Stimulated activated CD8-positive, alpha-beta memory T cell treated with anti-CD3 and anti-CD28 coated beads, Interleukin-15, amount 100 ng/mL, for 4 hours (primary cell): ENCODE data around the gene PRMT3.
"Not testable (repeated sequence)": the region's sequence is repeated elsewhere in the genome, so short reads cannot be mapped to it uniquely, and the experiment has no call there.

Experiments
- DNase-seq, 2 donors: peaks; one replicate each; pipeline ENCODE4 v3.0.0-alpha.2; 2020; ENCODE audit warnings: low read depth in 2 of 2

Gene PRMT3

DNA sequence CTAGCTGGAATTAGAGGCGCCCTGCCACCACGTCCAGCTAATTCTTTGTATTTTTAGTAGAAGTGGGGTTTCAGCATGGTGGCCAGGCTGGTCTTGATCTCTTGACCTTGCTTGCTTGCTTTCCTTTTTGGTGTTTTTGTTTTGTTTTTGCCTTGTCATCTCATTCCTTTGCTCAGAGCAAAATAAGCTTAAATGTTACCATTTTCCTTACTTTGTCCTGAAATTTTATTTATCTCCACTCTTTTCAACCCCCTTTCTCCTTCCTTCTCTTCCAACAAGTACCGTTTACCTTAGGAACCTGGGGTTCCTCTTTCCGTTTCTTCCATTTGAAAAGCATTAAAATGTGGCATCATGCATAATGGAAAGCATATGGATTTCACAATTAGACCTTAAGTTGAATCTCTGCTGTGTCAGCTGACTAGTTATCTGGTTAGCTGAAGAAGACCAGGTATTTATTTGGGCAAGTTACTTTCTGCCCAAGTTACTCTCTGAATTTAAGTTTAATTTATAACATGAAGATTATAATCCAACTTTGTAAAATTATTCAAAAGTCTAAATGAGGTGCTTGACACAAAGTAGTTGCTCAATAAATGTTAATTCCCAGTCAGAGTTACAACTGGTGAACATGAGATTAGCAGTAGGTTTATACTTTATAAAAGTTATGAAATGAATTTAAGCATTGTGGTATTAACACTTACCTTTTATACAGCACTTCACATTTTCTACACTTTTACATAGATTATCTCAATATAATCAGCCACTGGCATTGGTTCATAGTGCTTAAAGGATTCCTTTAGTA lies 69.7 kb downstream of the PRMT3 start:
- no peak for DNase-seq

DNA sequence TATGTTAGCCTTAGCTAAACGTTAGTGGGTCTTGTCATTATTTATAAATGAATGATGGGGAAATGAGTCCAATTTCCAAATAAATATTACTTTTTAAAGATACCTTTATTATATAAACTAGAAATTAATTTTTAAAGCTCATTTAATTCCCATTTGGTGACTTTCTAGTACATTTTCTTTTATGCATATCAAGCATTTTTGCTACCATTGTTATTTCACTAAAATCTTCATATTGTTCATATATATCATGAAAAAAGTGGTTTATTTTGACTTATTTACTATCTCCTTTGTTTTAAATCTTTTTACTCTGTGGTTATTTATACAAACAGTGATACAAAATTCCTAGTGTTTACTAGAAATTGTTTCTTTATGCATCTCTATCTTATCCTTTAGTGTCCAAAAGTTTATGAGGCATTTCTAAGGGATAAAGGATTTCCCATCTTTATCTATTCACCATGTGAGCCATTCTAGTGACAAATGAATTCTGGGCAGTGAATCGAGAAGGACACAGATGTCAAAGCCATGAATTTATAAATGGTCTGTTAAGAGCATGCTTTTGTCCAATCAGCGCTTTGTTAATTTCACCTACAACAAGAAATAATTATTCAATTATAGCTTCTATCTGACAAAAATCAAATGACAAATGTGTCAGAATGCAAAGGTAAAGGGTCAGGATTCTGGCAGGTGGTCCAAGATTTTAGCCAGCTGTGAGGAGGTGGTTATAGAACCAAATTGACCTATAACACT lies 70.6 kb downstream of the PRMT3 start:
- no peak for DNase-seq

DNA sequence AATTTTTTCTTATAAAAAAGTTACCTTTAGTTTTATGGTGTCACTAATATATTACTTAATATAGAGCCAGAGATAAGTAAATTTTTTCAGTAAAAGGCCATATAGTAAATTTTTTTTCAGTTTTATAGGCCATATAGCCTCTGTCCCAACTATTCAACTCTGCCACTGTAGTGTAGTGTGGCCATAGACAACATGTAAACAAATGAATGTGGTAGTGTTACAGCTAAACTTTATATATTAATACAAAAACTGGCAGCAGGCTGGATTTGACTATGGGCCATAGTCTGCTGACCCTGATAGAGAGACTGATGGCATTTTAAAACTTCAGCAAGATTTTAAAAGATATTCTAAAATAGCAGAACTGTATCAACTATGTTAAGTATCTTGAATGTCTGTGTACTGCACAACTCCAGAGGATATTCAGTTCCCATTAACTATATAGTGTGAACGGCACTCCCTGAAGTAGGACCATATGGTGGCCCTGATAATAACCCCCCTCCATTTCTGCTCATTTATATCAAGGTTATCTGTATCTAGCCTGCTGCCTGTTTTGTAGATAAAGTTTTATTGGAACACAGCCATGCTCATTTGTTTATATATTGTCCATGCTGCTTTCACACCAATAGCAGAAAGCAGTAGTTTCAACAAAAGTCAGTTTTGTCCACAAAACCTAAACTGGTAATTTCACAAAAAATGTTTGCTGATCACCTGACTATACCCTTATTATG lies 71.6 kb downstream of the PRMT3 start:
- DNase-seq, result no peak

DNA sequence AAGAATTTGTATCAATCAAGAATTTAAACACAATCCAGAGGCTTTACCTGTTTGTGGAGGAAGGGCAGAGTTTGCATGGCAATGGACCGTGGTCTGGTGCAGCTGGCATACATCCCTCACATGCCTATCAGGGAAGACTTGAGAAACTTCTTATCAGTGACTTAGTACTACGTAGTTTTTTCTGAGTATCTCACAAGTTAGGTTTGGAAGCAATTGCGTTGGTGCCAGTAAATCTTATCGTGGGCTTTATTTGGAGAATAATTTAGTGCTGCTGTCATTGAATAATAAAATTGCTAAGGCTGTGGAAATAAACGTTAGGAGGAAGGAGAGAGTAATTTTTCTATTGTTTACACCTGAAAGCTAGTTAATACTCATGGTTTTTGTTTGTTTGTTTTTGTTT lies 72.3 kb downstream of the PRMT3 start:
- DNase-seq, result no peak

DNA sequence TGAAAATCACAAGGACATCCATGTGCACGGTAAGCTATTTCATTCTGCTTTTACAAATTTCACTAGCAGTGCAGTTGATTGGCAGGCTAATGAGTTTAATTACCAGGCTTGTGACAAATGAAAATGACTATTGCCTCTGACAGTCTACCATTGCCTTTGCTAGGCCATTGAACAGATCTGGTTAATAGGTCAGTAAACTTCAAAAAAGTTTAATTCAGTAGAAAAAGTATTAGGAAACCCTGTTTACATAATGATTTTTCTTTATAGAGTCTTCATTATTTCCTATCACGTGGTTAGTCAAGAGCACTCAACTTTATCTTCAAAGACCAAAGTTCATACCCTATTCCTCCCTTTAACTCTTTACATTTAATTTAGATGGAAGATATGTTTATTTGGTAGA lies 77.0 kb downstream of the PRMT3 start:
- no peak for DNase-seq

DNA sequence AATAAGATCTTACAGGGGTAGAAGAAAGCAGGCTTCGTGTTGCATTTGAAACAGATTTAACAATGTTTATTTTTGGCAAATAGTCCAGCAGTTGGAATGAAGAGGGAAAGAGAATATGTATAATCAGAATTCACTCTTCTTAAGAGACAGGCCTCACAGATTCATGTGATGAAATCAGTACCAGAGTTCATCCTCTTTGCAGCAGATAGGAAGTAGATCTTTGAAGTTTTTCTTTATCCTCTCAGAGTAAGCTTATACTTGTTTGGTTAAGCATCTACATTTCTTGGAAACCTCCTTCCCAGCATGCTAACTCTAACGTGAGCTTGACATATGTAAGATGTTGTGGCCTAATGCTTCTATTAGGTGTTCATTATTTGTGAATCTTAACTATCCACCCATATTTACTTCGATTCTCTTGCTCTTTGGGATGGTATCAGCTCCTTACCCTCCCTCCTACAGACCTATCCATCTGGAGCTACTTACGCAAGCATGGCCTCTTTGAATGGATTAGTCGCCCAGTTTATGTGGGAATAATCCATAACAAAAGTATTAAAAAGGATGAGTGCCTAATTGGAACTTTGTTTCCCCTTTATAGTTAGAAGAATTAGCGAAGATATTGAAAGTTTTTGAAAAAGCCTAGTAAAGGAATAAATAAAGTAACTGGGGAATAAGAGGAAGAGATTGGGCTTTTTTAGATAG lies 80.1 kb downstream of the PRMT3 start:
- DNase-seq, result no peak

DNA sequence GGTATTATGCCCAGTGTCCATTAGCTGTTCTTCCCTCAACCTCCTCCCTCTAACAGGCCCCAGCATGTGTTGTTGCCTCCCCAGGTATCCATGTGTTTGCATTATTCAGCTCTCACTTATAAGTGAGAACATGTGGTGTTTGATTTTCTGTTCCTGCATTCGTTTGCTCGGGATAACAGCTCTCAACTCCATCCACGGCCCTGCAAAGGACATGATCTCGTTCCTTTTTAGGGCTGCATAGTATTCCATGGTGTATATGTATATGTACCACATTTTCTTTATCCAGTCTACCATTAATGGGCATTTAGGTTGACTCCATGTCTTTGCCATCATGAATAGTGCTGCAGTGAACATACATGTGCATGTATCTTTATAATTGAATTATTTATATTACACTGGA lies 82.8 kb downstream of the PRMT3 start:
- no peak for DNase-seq

DNA sequence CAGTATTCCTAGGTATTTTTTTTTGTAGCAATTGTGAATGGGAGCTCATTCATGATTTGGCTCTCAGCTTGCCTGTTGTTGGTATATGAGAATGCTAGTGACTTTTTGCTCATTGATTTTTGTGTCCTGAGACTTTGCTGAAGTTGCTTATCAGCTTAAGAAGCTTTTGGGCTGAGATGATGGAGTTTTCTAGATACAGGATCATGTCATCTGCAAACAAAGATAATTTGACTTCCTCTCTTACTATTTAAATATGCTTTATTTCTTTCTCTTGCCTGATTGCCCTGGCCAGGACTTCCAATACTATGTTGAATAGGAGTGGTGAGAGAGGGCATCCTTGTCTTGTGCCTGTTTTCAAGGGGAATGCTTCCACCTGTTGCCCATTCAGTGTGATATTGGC lies 84.4 kb downstream of the PRMT3 start:
- not testable (repeated sequence) for DNase-seq

DNA sequence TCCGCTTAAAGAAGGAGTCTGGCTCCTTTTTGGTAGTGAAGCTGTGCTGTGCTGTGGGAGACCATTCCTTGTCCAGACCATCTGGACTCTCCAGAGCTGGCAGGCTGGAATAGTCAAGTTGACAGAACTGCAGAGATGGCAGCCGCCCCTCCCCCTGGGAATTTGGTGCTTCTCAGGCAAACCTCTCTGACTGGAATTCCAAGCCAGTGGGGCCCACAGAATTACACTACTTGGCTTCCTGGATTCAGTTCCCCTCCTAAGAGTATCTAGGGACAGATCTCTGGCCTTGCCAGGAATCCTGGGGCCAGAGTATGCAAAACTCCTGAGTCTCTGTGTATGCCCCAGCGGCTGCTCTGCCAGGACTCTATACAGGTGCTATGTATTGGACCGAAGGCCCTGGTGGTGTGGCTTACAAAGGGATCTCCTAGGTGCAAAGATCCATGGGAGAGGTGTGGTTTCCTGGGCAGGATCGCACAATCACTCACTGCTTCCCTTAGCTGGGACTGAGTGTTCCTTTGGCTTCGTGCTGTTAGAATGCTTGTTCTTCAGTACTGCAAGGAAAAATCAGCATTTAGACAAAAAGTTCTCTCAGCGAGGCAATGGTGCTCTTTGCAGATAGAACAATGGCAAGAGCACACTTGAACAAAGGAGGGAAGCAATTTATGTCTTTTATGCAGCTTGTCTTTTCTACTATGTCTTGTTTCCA lies 86.8 kb downstream of the PRMT3 start:
- no peak for DNase-seq

DNA sequence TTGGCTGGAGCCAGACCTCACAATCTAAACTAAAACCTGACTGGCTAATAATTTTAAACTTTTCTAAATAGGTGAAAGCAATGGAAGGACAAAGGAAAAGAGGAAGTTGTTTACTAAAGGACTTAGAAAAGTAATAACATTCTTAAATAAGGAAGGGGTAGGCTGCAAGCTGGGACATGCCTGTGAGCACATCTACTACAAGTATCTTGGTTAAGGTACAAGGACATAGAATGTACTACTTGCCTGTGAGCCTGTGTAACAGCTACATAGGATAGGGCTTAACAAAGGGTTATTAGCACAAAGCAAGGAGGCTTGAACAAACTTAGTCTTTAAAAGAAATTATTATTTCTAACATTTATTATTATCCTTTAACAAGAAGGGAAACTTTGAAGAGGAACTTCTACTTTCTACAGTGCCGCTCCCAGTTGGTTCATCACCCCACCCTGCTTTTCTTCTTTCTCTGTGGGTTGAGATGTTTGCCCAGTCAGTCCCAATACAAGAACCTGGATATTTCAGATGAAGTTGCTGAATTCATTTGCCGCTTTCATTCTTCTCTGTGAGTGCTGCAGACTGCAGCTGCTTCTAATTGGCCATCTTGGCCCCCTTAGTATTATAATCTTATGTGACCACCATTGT lies 87.5 kb downstream of the PRMT3 start:
- DNase-seq, result no peak

DNA sequence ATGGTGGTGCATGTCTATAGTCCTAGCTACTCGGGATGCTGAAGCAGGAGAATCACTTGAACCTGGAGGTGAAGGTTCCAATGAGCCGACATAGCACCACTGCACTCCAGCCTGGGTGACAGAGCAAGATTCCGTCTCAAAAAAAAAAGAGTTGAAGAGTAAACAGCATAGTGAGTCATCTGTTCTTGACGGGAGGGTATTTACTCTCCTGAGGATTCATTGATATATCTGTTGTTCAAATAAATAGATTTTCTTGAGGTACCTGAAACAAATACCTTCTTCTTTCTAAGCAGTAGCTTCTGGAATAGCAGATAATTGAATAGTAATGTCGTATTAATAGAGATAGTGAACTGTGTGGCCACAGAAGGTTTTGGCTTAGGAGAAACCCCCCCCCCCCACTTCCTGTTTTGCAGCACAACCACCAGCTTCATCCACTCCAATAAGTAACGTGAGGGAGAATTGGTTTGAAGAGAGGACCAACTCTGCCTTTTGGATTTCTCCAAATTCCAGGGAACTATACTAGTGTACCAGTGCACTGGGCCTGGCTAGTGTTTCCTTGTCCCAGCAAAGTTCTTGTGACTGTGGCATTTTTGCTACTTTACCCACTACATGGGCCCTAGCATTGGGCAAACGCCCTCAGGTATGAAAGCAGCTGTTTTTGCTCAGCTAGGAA lies 90.0 kb downstream of the PRMT3 start:
- no peak for DNase-seq

DNA sequence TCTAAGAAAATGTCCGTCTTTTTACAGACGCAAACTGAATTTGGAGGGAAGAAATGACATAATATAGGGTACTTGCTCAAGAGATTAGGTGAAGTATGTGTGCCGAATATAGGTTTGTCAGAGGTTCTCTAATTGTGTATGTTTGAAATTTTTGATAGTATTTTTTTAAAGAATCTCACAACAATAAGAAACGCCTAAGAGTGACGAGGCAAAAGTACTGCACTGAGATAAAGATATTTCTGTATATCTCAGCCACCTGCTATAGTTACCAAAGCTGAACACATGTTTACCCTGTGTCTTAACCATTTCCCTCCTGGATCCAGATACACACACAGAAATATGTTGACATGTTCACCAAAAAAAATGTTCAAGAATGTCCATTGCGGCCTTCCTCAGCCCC lies 92.0 kb downstream of the PRMT3 start:
- no peak for DNase-seq

DNA sequence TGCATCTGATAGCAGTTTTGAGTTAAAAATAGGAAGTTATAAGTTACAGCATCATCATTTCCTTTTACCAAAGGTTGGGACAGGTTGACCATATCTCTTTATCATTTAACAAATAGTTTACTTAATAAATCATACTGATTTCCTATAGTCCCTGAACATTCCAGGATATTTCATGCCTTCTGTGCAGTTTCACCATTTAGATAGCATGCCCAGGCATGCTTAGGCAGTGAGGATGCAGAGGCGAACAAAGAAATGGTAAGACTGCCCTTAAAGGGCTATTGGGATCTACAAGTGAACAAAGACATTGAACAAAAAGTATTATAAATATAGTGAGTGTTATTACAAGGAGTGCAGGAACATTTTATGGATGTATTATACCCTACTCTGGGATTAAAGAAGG lies 96.4 kb downstream of the PRMT3 start:
- no peak for DNase-seq

DNA sequence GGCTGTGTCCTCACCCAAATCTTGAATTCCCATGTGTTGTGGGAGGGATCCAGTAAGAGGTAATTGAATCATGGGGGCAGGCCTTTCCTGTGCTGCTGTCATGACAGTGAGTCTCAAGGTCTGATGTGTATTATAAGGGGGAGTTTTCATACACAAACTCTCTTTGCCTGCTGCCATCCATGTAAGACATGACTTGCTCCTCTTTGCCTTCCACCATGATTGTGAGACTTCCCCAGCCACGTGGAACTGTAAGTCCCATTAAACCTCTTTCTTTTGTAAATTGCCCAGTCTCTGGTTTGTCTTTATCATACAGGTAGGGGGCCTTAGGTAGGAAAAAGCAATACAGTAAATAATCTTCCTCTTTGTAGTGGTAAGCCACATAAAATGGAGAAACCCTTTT lies 96.9 kb downstream of the PRMT3 start:
- not testable (repeated sequence) for DNase-seq

DNA sequence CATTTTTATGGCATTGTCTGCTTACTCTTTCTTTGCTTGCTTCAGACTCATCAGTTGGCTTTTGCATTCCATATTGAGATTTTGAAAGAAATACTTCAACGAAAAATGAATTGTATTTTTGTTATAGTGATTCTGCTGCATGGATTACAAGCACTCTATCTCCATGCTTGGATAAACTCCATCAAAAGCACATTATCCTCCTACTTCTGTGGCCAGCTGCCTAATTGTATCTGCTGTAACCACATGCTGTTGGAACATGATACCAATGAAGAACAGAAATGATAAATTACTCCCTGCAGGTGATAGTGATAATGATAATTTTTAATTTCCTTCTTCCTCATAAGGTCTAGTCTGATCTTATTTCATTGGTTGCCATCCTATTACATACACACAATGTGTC lies 100.8 kb downstream of the PRMT3 start:
- DNase-seq, result no peak

DNA sequence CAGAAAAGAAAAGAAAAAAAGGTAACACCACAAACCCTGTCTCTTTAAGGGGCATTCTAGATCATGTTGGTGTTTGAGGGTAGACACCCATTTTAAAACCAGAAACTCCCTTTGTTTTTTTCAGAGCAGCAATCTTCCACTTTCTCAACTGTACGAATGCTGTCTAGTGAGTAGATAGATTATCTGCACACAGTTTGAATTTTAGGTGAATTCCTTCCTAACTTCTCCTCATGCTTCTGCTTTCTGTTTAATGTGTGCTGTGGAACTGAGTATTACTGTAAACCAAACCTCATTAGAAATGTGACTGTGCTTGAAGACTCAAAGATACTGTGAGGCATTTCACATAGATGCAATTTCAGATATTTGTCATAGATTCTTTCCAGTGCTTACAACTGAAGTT lies 102.4 kb downstream of the PRMT3 start:
- DNase-seq, result no peak

DNA sequence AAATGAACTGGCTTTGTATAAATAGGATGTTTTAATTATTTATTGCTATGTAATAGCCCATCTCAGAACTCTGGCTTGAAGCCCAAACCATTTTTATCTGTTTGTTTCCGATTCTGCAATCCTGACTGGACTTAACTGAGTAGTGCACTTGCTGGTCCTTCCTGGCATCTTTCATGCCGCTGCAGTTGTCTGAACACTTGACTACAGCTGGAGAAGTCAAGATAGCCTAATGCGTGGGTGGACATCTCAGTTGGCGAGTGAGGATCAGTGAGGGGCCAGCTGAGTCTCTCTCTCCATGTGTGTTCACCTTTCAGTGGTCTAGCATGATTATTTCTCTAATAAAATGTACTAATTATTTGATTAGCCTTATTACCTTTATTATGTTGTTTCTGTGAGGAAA lies 105.8 kb downstream of the PRMT3 start:
- DNase-seq, result no peak

DNA sequence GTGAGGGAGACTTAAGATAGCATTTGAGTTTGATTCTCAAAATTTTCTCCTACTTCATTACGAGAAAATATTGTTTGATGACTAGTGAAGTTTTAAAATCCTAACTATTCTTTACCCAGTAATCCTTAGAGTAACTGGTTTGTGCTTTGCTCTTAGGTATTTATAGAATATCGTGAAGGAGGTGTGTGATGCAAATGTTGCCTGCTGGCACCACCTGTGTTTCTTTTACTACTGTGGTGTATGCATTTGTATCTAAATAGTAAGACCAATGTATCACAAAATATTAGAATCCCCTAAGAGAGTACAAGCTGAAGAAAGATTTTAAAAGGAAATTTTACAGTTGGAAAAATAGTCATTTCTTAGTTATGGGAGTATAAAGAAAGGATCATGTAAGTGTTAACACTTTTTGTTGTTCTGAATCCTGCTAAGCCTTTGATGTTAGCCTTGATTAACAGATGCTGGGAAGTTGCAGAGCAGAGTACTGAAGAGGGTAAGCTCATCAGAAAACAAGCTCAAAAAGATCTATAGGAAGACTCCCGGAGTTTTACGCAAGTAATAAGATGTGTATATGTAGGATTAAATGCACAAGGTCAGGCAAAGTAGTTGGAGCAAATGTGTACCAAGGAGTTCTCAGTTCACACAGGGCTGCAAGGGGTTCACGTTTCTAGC lies 109.7 kb downstream of the PRMT3 start:
- DNase-seq, result no peak

DNA sequence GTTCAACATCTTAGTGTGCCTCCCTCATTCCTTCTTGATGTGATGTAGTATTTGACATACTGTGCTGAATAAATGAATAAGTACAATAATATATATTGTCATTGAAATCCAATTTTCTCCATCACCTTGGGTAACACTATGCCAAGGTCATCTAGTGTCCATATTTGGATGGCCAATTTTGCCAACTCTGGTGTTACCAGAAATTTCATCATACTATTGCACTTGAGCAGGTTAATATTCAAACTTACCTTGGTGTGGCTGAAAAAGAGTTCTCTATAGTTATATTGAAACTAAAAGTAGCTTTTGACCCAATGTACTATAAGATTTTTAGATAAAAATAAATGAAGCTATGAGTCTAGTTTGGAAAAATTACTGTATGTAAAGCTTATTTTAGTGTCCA lies 113.7 kb downstream of the PRMT3 start:
- DNase-seq, result no peak

DNA sequence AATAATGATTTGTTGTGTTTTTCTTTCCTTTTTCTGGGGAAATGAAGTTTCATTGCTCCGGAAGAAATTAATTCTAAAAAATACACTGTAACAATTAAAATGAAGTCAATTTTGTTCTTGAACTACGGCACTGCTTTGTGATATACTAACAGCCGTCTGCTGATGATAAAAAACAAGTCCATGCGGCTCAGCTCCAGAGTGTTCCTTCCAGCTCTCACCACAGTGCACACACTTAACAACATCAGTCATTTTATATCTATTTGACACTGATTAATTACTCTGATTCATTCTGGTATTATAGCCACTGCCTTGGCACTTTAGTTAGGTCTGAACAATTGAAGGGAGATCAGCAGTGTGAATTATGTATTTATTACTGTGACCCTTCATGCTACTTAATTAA lies 114.5 kb downstream of the PRMT3 start:
- no peak for DNase-seq
